OCI-M2 (cell line): ENCODE measurements around the gene TBC1D8.

Experiments used
- DNase-seq: peaks from one replicate; lab custom pipeline; 2025; ENCODE audit not compliant: unreplicated experiment; lab: John Stamatoyannopoulos, UW

The TBC1D8 gene

GRCh38 chr2:100957996-100958653 lies 193.1 kb downstream of the TBC1D8 start:
- DNase-seq, result no peak
